GM19395 (cell line): Measurements from ENCODE around the gene NCDN.

Experiments used
- ATAC-seq: cut with Tn5 transposase; IDR thresholded peaks from one replicate; pipeline ENCODE4 v1.9.1; 2021; ENCODE audit warnings: mild to moderate bottlenecking, moderate library complexity; ENCODE audit not compliant: unreplicated experiment

NCDN gene

DNA sequence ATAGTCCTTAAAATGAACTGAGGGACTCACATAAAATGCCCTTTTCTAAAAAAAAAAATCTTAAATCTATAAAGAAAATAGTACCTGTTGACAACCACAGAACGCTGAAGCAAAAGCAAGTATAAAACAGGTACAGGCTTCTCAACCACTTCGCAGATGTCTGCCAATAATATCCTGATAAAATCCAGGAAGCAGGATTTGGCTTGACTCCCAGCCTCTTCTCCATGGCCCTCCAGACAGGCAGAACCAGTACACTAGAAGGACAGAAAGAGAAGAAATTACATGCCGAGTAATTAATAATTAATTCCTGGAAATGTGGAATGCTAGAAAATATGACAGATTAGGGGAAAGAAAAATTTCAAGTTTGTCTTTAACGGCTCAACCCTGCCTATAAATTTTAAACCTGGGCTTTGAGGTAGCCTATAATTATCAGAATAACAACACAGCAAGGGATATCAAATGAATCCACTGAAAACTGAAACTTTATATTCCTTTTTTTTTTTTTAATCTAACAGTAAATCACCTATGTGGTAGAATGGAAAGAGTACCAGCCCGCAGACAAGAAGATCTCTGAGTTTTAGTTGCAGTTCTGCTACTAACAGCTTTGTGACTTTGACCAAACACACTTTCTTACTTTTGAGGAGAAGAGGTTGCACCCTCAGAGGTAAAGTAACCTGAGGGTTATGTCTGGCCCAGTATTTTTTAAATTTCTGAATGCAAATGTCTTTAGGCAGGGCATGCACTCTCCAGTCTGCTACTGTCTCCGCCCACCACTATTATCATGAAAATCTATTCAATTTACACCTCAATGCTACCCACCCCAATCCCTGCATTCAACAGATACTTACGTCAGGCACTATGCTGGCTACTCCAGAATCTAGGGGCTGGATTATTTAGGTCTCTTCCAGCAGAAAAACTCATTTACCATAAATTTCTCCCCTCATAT, 3.1 kb upstream of the NCDN start:
- ATAC-seq: no peak

- ATAC-seq: no peak
Measured at GRCh38 chr1:35555212-35555584, 2.4 kb upstream of the NCDN start.

GRCh38 chr1:35555601-35556477, 1.8 kb upstream of the NCDN start:
- ATAC-seq: no peak

- ATAC-seq: no peak
Measured at GRCh38 chr1:35556484-35557117, 998 bp upstream of the NCDN start.

GRCh38 chr1:35557118-35557610, 435 bp upstream of the NCDN start, which contains the start of gene KIAA0319L:
Gene KIAA0319L, minus strand, starts transcription at chr1:35557403. Its CDS starts 2,912 bp downstream, at chr1:35554491.
- ATAC-seq: peak; percentile 82

GRCh38 chr1:35558374-35559316, 1.0 kb downstream of the NCDN start:
- no peak for ATAC-seq

GRCh38 chr1:35559317-35559944, 1.8 kb downstream of the NCDN start:
- ATAC-seq: no peak

- ATAC-seq: no peak
Measured at GRCh38 chr1:35560256-35561225, 2.9 kb downstream of the NCDN start.

GRCh38 chr1:35561297-35561971, 3.8 kb downstream of the NCDN start:
- ATAC-seq: no peak

DNA sequence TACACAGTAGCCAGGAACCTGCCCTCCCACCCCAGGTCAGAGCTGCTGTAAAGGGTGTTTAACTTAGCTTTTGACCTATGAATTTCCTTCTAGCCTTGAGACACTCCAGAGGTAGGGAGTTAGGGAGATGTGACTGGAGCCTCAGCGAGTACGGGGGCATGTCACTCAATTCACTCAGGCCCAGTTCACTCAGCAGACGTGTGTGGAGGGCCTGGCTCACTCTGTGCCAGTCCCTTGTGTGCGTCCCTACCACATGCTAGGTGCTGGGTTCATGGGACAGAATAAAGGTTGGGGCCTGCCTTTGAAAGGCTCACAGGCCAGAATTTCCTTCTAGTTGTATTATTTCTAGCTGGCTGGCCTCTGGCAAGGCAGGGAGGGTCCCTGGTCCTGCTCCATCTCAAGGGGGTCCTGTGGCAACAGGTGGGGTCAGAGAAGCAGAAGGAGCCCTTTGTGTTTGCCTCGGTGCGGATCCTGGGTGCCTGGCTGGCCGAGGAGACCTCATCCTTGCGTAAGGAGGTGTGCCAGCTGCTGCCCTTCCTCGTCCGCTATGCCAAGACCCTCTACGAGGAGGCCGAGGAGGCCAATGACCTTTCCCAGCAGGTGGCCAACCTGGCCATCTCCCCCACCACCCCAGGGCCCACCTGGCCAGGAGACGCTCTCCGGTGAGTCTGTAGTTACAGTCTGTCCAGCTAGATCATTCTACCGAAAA, 4.5 kb downstream of the NCDN start:
- ATAC-seq: no peak

DNA sequence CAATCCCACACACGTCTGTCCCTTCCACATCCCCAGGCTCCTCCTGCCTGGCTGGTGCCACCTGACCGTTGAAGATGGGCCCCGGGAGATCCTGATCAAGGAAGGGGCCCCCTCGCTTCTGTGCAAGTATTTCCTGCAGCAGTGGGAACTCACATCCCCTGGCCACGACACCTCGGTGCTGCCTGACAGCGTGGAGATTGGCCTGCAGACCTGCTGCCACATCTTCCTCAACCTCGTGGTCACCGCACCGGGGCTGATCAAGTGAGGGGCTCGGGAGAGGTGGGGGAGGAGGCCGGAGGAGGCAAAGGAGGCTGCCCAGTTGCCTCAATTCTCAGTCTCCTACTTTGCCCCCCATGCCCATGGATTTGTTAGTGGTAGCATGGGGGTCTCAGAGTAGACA, 5.6 kb downstream of the NCDN start:
- no peak for ATAC-seq

DNA sequence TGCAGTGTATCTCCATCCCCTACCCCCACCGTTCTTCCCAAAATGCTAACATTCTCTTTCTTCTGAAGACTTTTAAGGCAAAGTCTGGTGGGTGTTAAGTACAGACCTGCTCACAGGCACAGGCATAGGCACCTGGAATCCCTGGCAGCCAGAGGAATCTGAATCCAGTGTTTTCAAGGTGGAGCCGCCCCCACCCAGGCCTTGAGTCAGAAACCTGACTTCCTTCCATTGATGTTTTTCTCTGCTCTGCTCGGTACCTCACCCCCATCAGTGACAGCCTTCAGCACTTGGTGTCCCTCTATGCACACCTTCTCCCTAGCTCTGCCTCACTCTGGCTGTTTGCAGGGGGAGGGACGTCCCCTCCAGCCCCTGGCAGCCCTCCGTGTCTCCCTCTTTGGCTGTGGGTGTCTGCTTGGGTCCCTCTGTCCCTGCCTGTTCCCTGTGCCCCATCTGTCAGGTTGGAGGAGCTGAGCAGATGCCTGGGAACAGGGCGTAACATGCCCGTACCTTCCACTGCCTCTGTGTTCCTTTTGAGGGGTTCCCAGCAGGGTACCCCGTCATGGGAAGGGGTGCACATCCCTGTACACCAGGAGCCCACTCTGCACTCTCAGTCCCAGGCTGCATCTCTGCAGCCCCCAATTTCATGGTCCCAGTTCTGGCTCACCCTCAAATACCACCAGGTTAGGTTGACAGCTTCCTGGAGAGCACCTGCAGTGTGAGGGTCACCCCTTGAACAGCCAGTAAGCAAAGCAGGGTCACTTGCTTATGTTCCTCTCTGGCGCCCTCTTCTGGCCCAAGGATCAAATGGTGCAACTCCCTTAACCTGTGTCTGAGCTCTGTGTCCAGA, 6.7 kb downstream of the NCDN start:
- ATAC-seq: no peak

DNA sequence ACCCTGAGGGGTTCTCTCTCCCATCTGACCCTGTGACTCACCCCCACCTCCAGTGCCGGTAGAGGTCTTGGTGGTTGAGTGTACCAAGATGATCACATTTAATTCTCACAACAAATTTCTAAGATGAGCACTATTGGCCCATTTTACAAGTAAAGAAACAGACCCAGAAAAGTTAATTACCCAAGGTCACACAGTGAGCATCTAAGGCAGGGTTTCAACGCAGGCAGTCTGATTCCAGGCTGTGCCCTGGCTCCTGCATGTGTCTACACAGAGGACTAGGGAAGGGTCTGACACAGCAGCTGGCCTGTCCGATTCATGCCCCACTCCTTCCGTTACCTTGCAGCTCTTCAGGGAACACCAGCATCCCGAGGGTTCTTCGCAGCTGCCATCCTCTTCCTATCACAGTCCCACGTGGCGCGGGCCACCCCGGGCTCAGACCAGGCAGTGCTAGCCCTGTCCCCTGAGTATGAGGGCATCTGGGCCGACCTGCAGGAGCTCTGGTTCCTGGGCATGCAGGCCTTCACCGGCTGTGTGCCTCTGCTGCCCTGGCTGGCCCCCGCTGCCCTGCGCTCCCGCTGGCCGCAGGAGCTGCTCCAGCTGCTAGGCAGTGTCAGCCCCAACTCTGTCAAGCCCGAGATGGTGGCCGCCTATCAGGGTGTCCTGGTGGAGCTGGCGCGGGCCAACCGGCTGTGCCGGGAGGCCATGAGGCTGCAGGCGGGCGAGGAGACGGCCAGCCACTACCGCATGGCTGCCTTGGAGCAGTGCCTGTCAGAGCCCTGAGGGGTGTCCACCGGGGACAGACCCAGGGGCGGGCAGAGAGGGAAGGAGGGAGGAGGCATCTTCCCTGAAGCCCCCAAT, 7.5 kb downstream of the NCDN start:
- ATAC-seq: no peak

DNA sequence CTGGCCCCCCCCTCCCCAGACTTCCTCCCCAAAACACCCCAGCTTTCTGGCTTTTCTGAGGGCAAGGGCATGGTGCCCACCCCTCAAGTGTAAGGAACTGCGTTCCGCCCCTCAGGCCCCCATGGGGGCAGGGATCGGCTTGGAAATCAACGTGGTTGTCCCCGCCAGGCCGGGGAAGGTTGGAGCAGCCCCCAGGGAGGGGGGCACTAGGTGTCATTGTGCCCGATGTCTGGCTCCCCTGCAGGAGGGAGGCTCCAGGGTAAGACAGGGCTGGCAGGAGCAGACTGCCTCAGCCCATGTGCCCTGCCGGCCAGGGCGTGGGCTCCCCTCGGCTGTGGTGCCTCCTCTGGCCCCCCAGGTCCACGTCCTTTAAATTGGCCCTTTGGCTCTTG, 8.1 kb downstream of the NCDN start:
- no peak for ATAC-seq

- no peak for ATAC-seq
Measured at GRCh38 chr1:35567947-35568558, 10.5 kb downstream of the NCDN start.
